ENCODE data around the gene DPF1. TPM values are rescaled to one million over a fixed set of nuclear protein-coding genes. Genes with fewer than 3 reads are reported as not detected.

DPF1 gene
- total RNA-seq, 3 donors from 2014 or later (not counting 1 experiment from before 2014, with no cell fraction given), result not detected

DNA sequence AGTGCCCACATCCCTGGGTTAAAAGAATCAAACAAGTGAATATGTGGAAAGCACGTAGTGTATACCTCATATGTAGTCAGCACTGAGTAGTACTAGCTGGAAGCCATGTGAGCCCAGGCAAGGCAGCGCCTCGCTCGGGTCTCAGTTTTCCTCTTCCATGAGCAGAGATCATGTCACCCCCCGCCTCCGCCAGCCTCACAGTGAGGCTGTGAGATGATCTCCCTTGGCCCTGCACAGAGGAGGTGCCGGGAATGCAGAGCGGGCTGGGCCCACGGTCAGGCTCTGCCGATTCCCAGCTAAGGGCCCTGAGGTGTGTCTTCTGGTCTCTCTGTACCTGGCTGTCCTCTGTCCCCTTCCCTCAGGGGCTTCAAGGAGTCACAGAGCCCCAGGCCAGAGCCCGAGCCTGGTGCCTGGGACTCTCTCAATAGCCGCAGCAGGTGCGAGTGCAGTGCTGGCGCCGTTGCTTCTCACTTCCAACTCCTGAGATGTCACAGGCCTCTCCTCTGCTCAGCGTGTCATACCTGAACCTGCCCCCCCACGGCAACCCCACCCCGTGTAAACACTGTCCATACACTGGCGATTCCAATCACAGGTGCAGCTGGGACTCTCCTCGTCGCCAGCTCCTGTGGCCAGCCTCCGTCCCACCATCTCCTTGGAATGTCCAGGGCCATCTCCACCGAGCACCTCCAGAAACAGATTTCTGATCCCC is 26.9 kb downstream of the DPF1 start:
- no peaks in the 10 kb centered on the region for H3K9me3 Mint-ChIP-seq
- Histone ChIP-seq H3K27me3 (ENCODE audit: control insufficient read depth, insufficient read depth, low read length) (no peaks in the 10 kb centered on the region), H3K9me3 (ENCODE audit: control insufficient read depth, insufficient read depth, low read length) (no peaks in the 10 kb centered on the region), H3K4me1 (ENCODE audit: control insufficient read depth, insufficient read depth, low read length) (no peaks in the 10 kb centered on the region), H3K27ac (ENCODE audit: low read length) (no peak overlapping the region), H3K4me3 (ENCODE audit: low read length) (no peak overlapping the region), H3K36me3 (ENCODE audit: control insufficient read depth, insufficient read depth, low read length) (peaks cover 3% of the 10 kb centered on the region)
- 97% methylated on average over 23 of the region's 23 CpGs for WGBS (ENCODE audit: insufficient coverage)
- intact Hi-C loops (cut with micrococcal nuclease), result no loop called here
- TF ChIP-seq CTCF (IDR thresholded peaks at IDR 0.05), result no peak
- H3K27me3 Mint-ChIP-seq (ENCODE audit: low read depth in 2 of 2), result no peaks in the 10 kb centered on the region
- DNase-seq, result no peak
- H3K27ac Mint-ChIP-seq, result no peak overlapping the region
- ATAC-seq, result no peak
- peaks cover 4 to 8% of the 10 kb centered on the region in 2 donors for H3K4me1 Mint-ChIP-seq
- peaks cover 5% of the 10 kb centered on the region for H3K36me3 Mint-ChIP-seq
- H3K4me3 Mint-ChIP-seq, result no peak overlapping the region

DNA sequence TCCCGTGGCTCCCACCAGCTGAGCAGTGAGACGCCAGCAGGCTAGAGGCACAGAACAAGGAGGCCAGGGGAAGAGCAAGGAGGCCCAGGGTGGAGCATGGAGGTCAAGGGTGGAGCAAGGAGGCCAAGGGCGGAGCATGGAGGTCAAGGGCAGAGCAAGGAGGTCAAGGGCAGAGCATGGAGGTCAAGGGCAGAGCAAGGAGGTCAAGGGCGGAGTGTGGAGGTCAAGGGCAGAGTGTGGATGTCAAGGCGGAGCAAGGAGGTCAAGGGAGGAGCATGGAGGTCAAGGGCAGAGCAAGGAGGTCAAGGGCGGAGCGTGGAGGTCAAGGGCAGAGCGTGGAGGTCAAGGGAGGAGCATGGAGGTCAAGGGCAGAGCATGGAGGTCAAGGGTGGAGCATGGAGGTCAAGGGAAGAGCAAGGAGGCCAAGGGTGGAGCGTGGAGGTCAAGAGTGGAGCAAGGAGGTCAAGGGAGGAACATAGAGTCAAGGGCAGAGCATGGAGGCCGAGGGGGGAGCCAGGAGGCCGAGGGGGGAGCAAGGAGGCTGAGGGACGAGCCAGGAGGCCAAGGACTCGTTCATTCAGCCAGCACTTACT is 27.7 kb downstream of the DPF1 start:
- DNase-seq (no peak), ATAC-seq (no peak)
- Histone ChIP-seq H3K36me3 (ENCODE audit: control insufficient read depth, insufficient read depth, low read length) (peaks cover 3% of the 10 kb centered on the region), H3K9me3 (ENCODE audit: control insufficient read depth, insufficient read depth, low read length) (no peaks in the 10 kb centered on the region), H3K27ac (ENCODE audit: low read length) (no peak overlapping the region), H3K4me1 (ENCODE audit: control insufficient read depth, insufficient read depth, low read length) (no peaks in the 10 kb centered on the region), H3K4me3 (ENCODE audit: low read length) (no peak overlapping the region), H3K27me3 (ENCODE audit: control insufficient read depth, insufficient read depth, low read length) (no peaks in the 10 kb centered on the region)
- intact Hi-C loops (cut with micrococcal nuclease), result no loop called here
- Mint-ChIP-seq H3K4me1 (peaks cover 4 to 8% of the 10 kb centered on the region in 2 donors), H3K36me3 (peaks cover 2% of the 10 kb centered on the region), H3K27me3 (ENCODE audit: low read depth in 2 of 2) (no peaks in the 10 kb centered on the region), H3K9me3 (no peaks in the 10 kb centered on the region), H3K4me3 (no peak overlapping the region), H3K27ac (peak overlapping the region in 1 of 2 donors; percentile 4)
- no peak for TF ChIP-seq CTCF (IDR thresholded peaks at IDR 0.05)
- 95% methylated on average over 13 of the region's 13 CpGs for WGBS (ENCODE audit: insufficient coverage)

- Mint-ChIP-seq H3K36me3 (no peaks in the 10 kb centered on the region), H3K4me1 (peaks cover 4 to 8% of the 10 kb centered on the region in 2 donors), H3K27me3 (ENCODE audit: low read depth in 2 of 2) (no peaks in the 10 kb centered on the region), H3K9me3 (no peaks in the 10 kb centered on the region), H3K4me3 (no peak overlapping the region), H3K27ac (no peak overlapping the region)
- Histone ChIP-seq H3K4me3 (ENCODE audit: low read length) (no peak overlapping the region), H3K27me3 (ENCODE audit: control insufficient read depth, insufficient read depth, low read length) (no peaks in the 10 kb centered on the region), H3K36me3 (ENCODE audit: control insufficient read depth, insufficient read depth, low read length) (peaks cover 3% of the 10 kb centered on the region), H3K4me1 (ENCODE audit: control insufficient read depth, insufficient read depth, low read length) (no peaks in the 10 kb centered on the region), H3K9me3 (ENCODE audit: control insufficient read depth, insufficient read depth, low read length) (no peaks in the 10 kb centered on the region), H3K27ac (ENCODE audit: low read length) (no peak overlapping the region)
- TF ChIP-seq CTCF (IDR thresholded peaks at IDR 0.05), result no peak
- intact Hi-C loops (cut with micrococcal nuclease), result no loop called here
- DNase-seq, result no peak
- no peak for ATAC-seq
- 82% methylated on average over 10 of the region's 10 CpGs for WGBS (ENCODE audit: insufficient coverage)
Measured at GRCh38 chr19:38195237-38195636, 28.8 kb downstream of the DPF1 start.
